HL-60/S4 treated with retinoic acid at 250 ng/mL for 4 days and 3 days (cell line): Measurements from ENCODE around the gene THEMIS2.

ENCODE experiments used
- in situ Hi-C: fragments of 300-500 bp; cut with MboI; formaldehyde crosslinking; loops from 2 replicates; pipeline ENCODE4 v1.7.0; 2022; ENCODE audit warnings: low sequenced_read_pairs

The THEMIS2 gene

DNA sequence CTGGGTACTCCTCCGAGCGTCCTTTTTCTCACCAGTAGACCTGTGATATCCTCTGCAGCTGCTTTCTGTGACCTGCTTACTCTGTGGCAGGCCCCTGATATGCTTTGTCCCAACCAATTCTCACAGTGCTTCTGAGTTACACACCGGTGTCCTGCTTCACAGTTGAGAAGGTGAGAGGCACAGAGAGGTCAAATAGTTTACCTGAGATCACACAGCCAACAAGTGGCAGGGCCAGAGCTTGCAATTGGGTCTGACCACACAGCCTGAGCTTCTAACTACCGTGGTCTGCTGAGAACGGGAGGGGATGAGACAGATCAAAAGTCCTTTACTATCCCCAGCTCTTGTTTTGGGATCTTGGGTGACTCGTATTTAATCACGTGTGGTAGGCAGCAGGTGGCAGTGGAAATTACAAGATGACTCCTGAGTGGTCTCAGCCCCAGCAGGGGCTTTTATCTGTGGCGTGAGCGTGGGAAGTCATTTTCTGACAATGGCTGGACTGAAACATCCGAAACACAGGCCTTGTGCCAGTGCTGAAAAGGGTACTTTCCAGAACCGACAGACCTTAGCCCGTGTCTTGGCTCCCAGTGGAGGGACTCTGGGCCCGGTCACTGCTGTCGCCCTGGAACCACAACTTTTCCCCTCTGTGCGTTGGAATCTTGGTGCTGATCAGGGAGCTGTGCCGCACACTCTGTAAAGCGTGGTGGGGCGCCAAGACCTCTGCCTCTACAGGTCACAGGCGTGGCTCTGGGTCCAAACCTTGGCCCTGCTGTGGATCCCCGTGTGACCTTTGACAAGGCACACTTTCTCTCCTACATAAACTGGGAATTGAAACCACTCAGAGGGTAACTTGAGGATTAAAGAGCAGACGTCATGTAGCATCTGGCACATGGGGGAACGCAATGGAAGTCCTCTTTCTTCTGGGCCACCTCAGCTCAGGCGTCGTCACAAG is 11.9 kb downstream of the THEMIS2 start:
- in situ Hi-C loops, result no loop called here

DNA sequence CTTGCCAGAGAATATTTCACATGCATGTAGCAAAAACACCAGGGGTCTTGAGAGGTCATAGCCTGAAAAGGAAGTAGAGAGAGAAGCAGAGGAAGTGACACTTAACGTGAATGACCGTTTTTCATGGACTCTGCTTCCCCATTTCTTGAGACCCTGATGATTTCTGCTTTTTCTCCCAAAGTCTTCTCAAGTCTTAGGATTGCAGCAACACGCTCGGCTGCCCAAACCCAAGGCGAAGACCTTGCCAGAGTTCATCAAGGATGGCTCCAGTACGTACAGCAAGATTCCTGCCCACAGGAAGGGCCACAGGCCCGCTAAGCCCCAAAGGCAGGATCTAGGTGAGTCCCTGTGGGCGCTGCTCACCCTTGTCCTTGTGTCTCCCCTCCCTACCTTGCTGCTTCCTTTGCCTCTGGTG is 12.8 kb downstream of the THEMIS2 start:
- in situ Hi-C loops, result no loop called here

DNA sequence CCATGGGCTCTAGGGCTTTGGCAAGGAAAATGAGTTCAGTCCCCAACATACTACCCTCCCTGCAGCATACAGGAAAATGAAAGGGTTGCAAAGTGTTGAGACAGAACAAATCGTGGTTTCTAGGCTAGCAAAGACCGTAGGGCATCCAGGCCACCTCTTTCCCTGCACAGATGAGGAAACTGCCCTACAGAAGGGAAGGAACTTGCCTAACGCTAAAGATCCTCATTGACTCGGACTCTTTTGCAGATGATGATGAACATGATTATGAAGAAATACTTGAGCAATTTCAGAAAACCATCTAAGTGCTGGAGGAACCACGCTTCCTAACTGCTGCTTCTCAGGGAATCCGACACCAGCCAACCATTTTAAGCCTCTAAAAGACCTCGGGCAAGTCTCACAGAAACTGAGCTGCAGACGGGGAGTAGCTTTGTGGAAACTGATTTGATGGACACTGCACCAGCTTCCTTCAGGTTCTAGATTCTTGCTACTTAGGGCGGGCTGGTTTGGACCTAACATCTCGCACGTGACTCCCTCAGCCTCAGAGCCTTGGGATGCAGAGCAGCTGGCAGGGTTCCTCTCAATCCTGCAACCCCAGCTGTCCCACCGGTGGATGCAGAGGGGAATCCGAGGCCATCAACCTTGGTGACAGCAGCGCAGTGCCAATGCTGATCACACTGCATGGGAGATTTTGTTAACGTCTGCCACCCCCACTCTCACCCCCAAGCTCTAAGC is 13.4 kb downstream of the THEMIS2 start:
- in situ Hi-C loops, result no loop called here

GRCh38 chr1:27886353-27886679 is 14.0 kb downstream of the THEMIS2 start:
- in situ Hi-C loops, result no loop called here

DNA sequence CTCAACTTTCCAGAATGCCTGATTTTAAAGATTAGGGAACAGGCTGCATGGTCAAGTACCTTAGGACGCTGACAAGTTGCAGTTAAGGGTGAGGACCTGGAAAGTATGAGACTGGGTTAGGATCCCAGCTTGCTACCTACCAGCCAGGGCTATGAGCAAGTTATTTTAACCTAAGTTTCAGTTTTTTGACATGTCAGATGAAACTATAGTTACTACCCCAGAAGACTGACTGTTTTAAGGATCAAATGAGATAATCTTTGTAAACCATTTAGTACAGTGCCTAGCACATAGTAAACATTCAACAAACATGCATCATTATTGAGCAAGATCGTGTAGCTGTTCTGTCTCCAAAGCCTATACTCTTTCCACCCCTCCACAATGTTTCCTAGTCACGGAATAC is 14.4 kb downstream of the THEMIS2 start:
- in situ Hi-C loops, result no loop called here

- in situ Hi-C loops, result no loop called here
These were observed 15.1 kb downstream of the THEMIS2 start for GRCh38 chr1:27887215-27888021.

DNA sequence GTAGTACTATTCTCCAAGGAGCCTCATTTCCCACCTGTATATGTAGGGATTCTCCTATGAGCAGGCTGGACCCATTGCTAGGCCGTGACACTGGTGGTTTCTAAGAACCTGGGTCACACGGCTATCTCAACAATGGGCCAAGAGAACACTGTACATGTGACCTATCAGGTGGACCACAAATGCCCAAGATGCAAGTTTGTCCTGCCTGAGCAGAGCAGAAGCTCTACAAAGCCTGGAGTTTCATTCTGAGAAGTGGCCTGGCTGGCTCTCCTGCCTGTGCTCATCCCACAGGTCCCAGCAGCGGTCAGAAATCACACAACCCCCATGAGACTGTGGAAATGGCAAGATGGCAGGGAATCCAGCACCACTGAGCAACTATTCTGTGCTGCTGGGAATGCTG is 17.2 kb downstream of the THEMIS2 start:
- in situ Hi-C loops, result no loop called here

DNA sequence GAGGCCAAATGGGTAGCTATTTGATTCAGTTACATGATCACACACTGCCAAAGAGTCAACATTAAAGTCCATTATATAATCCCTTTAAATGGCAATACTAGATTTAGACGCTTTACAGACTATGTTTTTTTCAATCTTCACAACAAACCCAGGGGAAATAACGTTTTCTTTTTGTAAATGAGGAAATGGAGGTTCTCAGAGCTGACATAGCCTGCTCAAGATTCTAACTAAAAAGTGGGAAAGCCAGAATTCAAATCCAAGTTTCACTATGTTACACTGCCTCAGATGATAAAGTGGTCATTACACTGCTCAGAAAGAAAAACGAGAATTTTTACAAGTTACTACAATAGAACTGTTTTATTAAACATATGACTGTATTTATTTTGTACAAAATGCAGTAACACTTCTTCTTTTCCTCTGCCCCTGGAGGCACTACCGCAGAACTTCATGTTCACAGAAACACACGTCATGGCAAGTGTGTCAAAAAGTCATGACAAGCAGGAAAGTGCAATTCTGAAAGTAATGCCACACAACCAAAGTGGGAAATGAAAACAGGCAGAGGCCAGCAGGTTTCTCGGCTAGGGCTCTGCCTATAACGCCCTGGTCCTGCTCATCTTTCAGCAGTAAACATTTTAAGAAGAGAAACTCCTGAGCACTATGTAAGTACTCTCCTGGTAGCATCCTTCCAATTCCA is 19.0 kb downstream of the THEMIS2 start:
- in situ Hi-C loops, result no loop called here

DNA sequence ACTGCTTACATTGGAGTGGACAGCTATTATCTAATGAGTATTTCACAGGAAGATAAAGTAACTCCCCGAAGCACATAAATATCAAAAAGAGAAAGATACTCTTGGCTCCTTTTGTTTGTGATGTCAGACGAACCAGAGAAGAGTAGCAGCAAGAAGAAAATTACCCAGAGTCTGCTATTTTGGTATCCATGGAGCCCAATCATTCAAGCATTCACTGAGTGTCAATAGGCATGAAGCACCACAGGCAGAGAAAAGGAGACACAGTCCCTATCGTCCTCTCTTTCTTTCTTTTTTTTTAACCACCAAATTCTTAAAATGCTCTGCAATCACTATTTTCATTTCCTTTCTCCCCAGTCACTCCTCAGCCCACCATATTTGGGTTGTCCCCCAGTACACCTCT is 22.2 kb downstream of the THEMIS2 start:
- in situ Hi-C loops, result no loop called here

DNA sequence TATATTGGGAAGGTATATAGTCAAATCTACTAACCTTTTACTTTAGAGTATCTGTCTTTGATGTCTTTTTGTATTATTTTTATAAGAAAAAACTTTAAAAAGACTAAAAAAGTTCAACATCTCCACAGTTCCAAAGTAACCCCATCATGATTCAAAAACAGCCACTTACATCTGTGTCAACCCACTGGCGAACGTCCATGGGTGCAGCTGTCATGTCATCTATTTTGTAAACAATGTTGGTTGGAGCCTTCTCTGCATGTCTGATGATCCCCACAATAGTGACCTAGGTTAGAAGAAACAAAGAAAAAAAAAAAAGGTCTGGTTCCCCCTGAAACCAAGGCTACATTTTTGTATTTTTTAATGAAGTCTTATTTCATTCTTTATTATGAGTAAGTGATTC is 34.4 kb downstream of the THEMIS2 start:
- in situ Hi-C loops, result no loop called here

- in situ Hi-C loops, result no loop called here
These were observed 40.1 kb downstream of the THEMIS2 start for GRCh38 chr1:27912429-27912828.

DNA sequence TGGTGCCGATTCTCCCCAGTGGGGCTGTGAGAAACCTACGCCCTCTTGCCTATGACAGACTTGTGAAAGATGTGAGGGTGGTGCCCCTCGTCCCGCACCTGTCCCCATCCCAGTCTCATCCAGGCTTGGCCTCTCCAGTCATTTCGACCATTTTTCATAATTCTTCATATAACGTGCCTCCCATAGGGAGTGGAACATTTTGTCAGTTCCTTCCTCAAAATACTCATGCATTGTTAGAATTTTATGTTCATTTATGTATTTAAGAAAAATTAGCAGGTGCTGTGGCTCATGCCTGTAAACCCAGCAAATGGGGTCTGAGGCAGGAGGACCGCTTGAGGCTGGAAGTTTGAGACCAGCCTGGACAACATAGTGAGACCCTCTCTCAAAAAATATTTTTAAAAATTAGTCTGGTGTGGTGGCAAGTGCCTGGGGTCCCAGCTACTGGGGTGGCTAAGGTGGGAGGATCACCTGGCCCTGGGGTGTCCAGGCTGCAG is 42.8 kb downstream of the THEMIS2 start:
- in situ Hi-C loops, result no loop called here

DNA sequence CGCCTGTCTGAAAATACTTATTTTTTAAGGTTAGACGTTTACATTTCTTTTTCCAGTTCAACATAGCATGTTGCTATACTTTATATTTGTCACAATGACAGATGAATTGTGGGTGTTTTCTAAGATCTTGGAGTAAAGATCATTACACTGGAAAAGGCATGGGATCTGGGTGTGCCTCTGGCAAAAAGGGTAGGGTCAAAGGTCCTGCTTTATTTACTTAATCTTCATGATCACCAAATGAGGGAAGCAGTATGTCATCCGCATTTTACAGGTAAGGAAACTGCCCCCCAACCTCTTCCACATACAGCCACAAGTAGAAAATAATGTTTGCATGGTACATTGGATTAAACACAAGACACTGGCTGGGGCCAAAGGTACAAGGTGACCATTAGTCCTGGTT is 49.9 kb downstream of the THEMIS2 start:
- in situ Hi-C loops, result no loop called here

DNA sequence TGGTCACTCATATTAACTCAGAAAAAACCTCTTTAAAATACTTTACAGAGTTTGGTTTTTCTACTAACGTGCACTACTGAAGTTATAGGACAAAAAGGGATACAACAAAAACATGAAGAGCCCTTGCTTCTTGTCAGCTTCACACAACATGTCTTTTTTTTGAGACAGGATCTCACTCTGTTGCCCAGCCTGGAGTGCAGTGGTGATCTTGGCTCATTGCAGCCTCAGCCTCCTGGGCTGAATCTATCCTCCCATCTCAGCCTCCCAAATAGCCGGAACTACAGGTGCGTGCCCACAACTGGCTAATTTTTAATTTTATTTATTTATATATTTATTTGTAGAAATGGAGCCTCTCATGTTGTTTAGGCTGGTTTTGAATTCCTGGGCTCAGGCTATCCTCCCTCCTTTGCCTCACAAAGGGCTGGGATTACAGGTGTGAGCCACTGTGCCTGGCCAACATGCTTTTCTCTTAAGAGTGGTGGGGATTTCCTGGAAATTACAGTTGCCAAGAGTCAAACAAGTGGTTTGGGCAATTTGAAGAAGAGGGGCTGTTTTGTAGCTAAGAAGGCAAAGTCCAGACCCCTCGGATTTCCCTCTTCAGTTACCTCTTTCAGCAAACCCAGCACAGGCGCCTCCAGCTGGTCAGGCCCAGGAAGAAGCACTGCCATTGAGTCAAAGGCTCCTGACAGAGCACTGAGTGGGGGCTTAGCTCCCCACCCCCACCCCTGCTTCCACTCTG is 56.0 kb downstream of the THEMIS2 start:
- in situ Hi-C loops, result no loop called here

- in situ Hi-C loops, result no loop called here
These were observed 58.8 kb downstream of the THEMIS2 start for GRCh38 chr1:27931184-27931583.

- in situ Hi-C loops, result no loop called here
These were observed 59.4 kb downstream of the THEMIS2 start for GRCh38 chr1:27931759-27932158.

DNA sequence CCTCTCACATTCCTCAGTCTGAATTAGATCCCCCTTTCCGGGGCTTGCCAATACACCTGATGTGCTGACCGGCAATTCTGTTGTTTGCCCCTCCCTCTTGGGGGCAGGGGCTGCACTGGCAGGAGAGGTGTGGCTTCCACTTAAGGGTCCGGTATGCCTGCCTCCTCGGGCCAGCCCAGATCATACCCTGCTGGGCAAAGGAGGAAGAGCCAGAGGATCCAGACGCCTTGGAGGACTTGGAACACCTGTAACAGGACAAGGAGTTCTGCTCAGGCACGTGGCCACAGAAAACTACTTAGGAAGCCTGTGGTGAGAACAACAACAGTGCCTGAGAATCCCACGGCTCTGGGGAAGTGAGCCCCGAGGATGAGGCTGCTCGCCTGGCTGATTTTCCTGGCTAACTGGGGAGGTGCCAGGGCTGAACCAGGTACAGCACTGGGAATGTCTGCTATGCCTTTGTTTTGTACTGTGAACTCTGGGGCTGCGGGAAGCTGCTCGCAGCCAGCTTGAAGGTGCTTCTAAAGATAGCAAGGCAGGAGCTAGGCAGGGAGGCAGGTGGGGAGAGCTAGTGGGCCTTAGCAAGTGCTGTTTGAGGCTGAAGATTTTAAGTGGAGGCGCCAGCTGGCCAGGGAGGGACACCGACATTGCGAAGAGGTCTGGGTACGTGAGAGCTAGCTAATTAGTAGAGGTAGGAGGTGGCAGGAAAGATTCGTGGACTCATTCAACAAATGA is 62.6 kb downstream of the THEMIS2 start, which contains the start of gene SMPDL3B:
Gene SMPDL3B (plus strand): TSS at position 183 of the 732 bp plus-strand sequence. CDS start 184 bp downstream, at position 367.
- in situ Hi-C loops, result no loop called here

DNA sequence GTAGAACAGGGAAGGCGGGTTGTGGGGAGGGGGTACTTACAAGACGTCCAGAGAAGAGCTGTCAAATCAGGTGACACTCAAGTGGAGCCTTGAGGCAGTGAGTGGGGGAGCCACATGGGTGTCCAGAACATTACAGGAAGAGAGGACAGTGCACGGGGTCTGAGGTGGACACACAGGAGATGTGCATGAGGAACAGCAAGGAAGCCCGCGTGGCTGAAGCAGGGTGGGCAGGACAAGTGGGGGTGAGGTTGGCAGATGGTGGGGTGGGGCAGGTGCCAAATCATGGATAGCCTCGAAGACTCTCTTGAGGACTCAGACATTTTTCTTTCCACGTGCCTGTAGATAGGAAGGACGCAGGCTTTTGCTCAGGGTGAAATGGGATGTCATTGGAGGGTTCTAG is 63.4 kb downstream of the THEMIS2 start:
- in situ Hi-C loops, result no loop called here
